GM12878 (cell line): ENCODE measurements around the gene NOL4L. TPM values are rescaled to one million over a fixed set of nuclear protein-coding genes. Genes with fewer than 3 reads are reported as not detected.

Experiments
- ATAC-seq: fragments of 200-7000 bp; cut with Tn5 transposase; 3 replicates; pipeline ENCODE4 v1.9.1; 2020; ENCODE audit warnings: mild to moderate bottlenecking, moderate library complexity
- BruUV-seq: library from RNA; stranded (reverse); fragments of 400-500 nt; replicated peaks from 2 replicates; lab custom pipeline; 2021; lab: Mats Ljungman, UMichigan
- CTCF ChIA-PET: fragments of 300-600 bp; sonication (Branson Sonifier 250); formaldehyde crosslinking; extraction: SDS; loops from one replicate; lab custom pipeline; 2021; ENCODE audit warnings: inconsistent platforms; lab: Yijun Ruan, JAX
- POLR2A ChIA-PET: fragments of 350-600 bp; formaldehyde crosslinking; extraction: SDS; loops from one replicate; lab custom pipeline; 2021; ENCODE audit warnings: inconsistent platforms; lab: Charles Lee
- RAD21 ChIA-PET: fragments of 300-600 bp; sonication (Branson Sonifier 250); formaldehyde crosslinking; loops from one replicate; lab custom pipeline; 2023; ENCODE audit warnings: antibody characterized with exemption; ENCODE audit not compliant: unreplicated experiment; lab: Charles Lee
- SMC1A ChIA-PET: fragments of 300-600 bp; sonication (Branson Sonifier 250); formaldehyde crosslinking; loops from one replicate; lab custom pipeline; 2023; ENCODE audit not compliant: unreplicated experiment, uncharacterized antibody; lab: Charles Lee
- DNase-seq: peaks from one replicate; pipeline ENCODE4 v3.0.0-alpha.2; 2011; ENCODE audit warnings: low read depth, low spot score
- FAIRE-seq: peaks from 3 replicates; lab custom pipeline; 2011; peaks lifted over from hg19 to GRCh38; lab: Jason Lieb, UNC
- H2AFZ ChIP-seq: 2 replicates; pipeline ENCODE4 v1.6.0; 2011; ENCODE audit warnings: low read depth, low read length, control low read depth; ENCODE audit not compliant: control insufficient read depth
- H3K27ac ChIP-seq: 2 replicates; pipeline ENCODE4 v1.5.1; 2011; ENCODE audit warnings: control low read depth; ENCODE audit not compliant: control insufficient read depth, insufficient read depth
- H3K27me3 ChIP-seq, 2 experiments: replicated peaks in 1 of 2; 2 replicates each; pipeline versions ENCODE4 v1.6.0 to v1.6.1; 2011; ENCODE audit warnings: low read length in 1 of 2; ENCODE audit not compliant: control insufficient read depth in 2 of 2, insufficient read depth in 2 of 2
- H3K36me3 ChIP-seq, 2 experiments: 2 replicates each; pipeline ENCODE4 v1.5.1; 2011; ENCODE audit warnings: low read length in 1 of 2; ENCODE audit not compliant: control insufficient read depth in 2 of 2, insufficient read depth in 2 of 2
- H3K4me1 ChIP-seq: 2 replicates; pipeline ENCODE4 v1.6.1; 2011; ENCODE audit warnings: mild to moderate bottlenecking, low read length, moderate library complexity, mixed read lengths; ENCODE audit not compliant: control insufficient read depth, insufficient read depth
- H3K4me2 ChIP-seq: 2 replicates; pipeline ENCODE4 v1.6.0; 2011; ENCODE audit warnings: control low read depth; ENCODE audit not compliant: control insufficient read depth, insufficient read depth
- H3K4me3 ChIP-seq: fragments of 200-600 bp; sonication (generic); 2 replicates; pipeline ENCODE4 v1.5.1; 2016
- H3K79me2 ChIP-seq: 2 replicates; pipeline ENCODE4 v1.6.0; 2011; ENCODE audit warnings: low read length; ENCODE audit not compliant: control insufficient read depth, insufficient read depth
- H3K9ac ChIP-seq: 2 replicates; pipeline ENCODE4 v1.8.0; 2011; ENCODE audit warnings: low read length, control low read depth, mixed read lengths; ENCODE audit not compliant: control insufficient read depth, insufficient read depth
- H3K9me3 ChIP-seq: replicated peaks from 3 replicates; pipeline ENCODE4 v1.5.1; 2011; ENCODE audit warnings: mild to moderate bottlenecking, low read length; ENCODE audit not compliant: control insufficient read depth, insufficient read depth
- H4K20me1 ChIP-seq: 2 replicates; pipeline ENCODE4 v1.6.0; 2011; ENCODE audit not compliant: control insufficient read depth, insufficient read depth
- ASH2L ChIP-seq: fragments of 300-600, 200-600 bp; sonication (generic); IDR thresholded peaks from 2 replicates; pipeline ENCODE4 v1.6.1; 2017; ENCODE audit warnings: low read depth, mild to moderate bottlenecking, borderline replicate concordance
- BRCA1 ChIP-seq: IDR thresholded peaks from 2 replicates; pipeline ENCODE4 v1.6.1; 2011; ENCODE audit warnings: low read depth, low read length, improper control_type of control experiment
- CTCF ChIP-seq, 3 experiments: IDR thresholded peaks in 2 of 3; conservative IDR thresholded peaks in 1 of 3; 2 replicates each; pipeline ENCODE4 v1.5.1; 2011; ENCODE audit warnings: low read depth in 3 of 3, low read length in 3 of 3, mild to moderate bottlenecking in 3 of 3, control low read depth in 2 of 3, moderate library complexity in 2 of 3, inconsistent platforms in 1 of 3, mixed read lengths in 1 of 3; ENCODE audit not compliant: control insufficient read depth in 2 of 3, insufficient read depth in 1 of 3; ENCODE audit errors: extremely low read depth in 1 of 3
- EED ChIP-seq: sonication (generic); IDR thresholded peaks from 2 replicates; pipeline ENCODE4 v1.6.1; 2016; ENCODE audit warnings: antibody characterized with exemption, low read depth
- ETV6 ChIP-seq, 2 experiments: fragments of 450-650 bp in 1 of 2; IDR thresholded peaks in 1 of 2; conservative IDR thresholded peaks in 1 of 2; 2 replicates each; pipeline ENCODE4 v1.6.1; 2014; ENCODE audit warnings: antibody characterized with exemption in 1 of 2, borderline replicate concordance in 1 of 2, low read depth in 1 of 2, mild to moderate bottlenecking in 1 of 2, moderate library complexity in 1 of 2
- KLF5 ChIP-seq: fragments of 450-650 bp; IDR thresholded peaks from 2 replicates; pipeline ENCODE4 v1.6.1; 2014; ENCODE audit warnings: mild to moderate bottlenecking; ENCODE audit not compliant: partially characterized antibody
- RAD21 ChIP-seq: IDR thresholded peaks from 2 replicates; pipeline ENCODE4 v1.6.1; 2011; ENCODE audit warnings: mild to moderate bottlenecking, low read depth, low read length, moderate library complexity; ENCODE audit not compliant: insufficient read depth
- RUNX3 ChIP-seq: IDR thresholded peaks from 2 replicates; pipeline ENCODE4 v1.6.1; 2012; ENCODE audit warnings: low read length, inconsistent platforms
- WGBS: methylation state at CpG from one replicate; pipeline ENCODE4 v1.1.6; 2016; ENCODE audit warnings: low lambda C conversion rate; ENCODE audit not compliant: insufficient replicate concordance, insufficient coverage; ENCODE audit errors: missing lambda C conversion rate; 5-methylcytosine and 5-hydroxymethylcytosine counted together
- in situ Hi-C: fragments of 300-500 bp; cut with MboI; formaldehyde crosslinking; loops from 9 replicates; pipeline ENCODE4 v1.14.3; 2018; ENCODE audit warnings: mixed read lengths
- intact Hi-C: fragments of 100-400 bp; cut with micrococcal nuclease; formaldehyde crosslinking; loops from one replicate; pipeline ENCODE4 v1.14.2; 2022; ENCODE audit not compliant: unreplicated experiment
- polyA plus RNA-seq, 11 experiments: library from polyadenylated mRNA; depleted of rRNA in 4 of 11; unstranded in 6 of 11; stranded (reverse) in 5 of 11; fragments of >200 nt; fragmentation: Nextera tagmentation in 4 of 11; fragmentation: Illumina TruSeq in 1 of 11; extraction: Ambion mirVana in 4 of 11; extraction: Trizol in 1 of 11; gene quantifications; 1 replicate in 1 of 11; 2 replicates in 10 of 11; pipeline versions ENCODE4 v1.2.1 to v1.2.3, GENCODE V29; 2011 to 2016; ENCODE audit warnings: inconsistent platforms in 2 of 11, missing spikeins in 2 of 11, low read depth in 1 of 11
- total RNA-seq, 4 experiments: library from RNA; depleted of rRNA in 3 of 4; stranded (reverse); fragments of >200 nt in 3 of 4; fragmentation: Illumina TruSeq in 1 of 4; extraction: Trizol in 1 of 4; gene quantifications; 2 replicates each; pipeline versions ENCODE4 v1.2.1 to v1.2.3, GENCODE V29; 2013 to 2021

The NOL4L gene
- total and polyA plus RNA-seq, 10 of the 15 experiments (the other 5 are each of a cell fraction or from before 2014, with no cell fraction given), result 2.3 to 24.0 (median 8.0) TPM

- Histone ChIP-seq H3K27ac (no peak overlapping the region), H3K4me1 (peaks cover 10% of the 10 kb centered on the region), H4K20me1 (no peaks in the 10 kb centered on the region), H3K9ac (no peak overlapping the region), H3K36me3 (no peaks in the 10 kb centered on the region; a peak in 1 of 4 replicates), H3K79me2 (no peaks in the 10 kb centered on the region), H2AFZ (no peak overlapping the region), H3K4me3 (no peak overlapping the region), H3K4me2 (no peak overlapping the region), H3K27me3 (no peaks in the 10 kb centered on the region), H3K9me3 (no peaks in the 10 kb centered on the region)
- ChIA-PET SMC1A (no interaction called here), RAD21 (no interaction called here), POLR2A (interaction anchor here (0.5 kb wide), 1 partner anchor 627 kb away, joined by 3 read pairs; no protein-coding TSS in a partner anchor), CTCF (interaction anchor here (0.9 to 1.1 kb wide), 2 partner anchors 141 to 142 kb away, joined by 3 read pairs; no protein-coding TSS in a partner anchor)
- intact Hi-C loops (no loop called here), in situ Hi-C loops (no loop called here)
- ATAC-seq (no peak), DNase-seq (no peak), FAIRE-seq (no peak)
- TF ChIP-seq BRCA1 (no peak), ASH2L (no peak), ETV6 (conservative IDR thresholded peaks at IDR 0.05 in 1 of 2, IDR thresholded peaks at IDR 0.05 in 1 of 2; ENCODE audit: borderline replicate concordance in 1 of 2, low read depth in 1 of 2) (no peak)
- BruUV-seq, result no TSS peak
- 73% methylated on average over 15 of the region's 15 CpGs for WGBS
Observed at GRCh38 chr20:32510120-32510600, 75.0 kb downstream of the NOL4L start.

- no peak for FAIRE-seq
- ChIA-PET CTCF (interaction anchor here (1.1 kb wide), 1 partner anchor 142 kb away, joined by 3 read pairs; no protein-coding TSS in a partner anchor), RAD21 (no interaction called here), POLR2A (interaction anchor here (0.6 kb wide), 1 partner anchor 288 kb away, joined by 6 read pairs; no protein-coding TSS in a partner anchor), SMC1A (interaction anchor here (0.6 kb wide), 1 partner anchor 41 kb away, joined by 3 read pairs; no protein-coding TSS in a partner anchor)
- Histone ChIP-seq H3K79me2 (no peaks in the 10 kb centered on the region), H3K27me3 (no peaks in the 10 kb centered on the region), H3K4me2 (peak overlapping the region; percentile 43), H4K20me1 (no peaks in the 10 kb centered on the region), H3K4me3 (no peak overlapping the region), H3K4me1 (peaks cover 10% of the 10 kb centered on the region), H3K36me3 (no peaks in the 10 kb centered on the region; a peak in 1 of 4 replicates), H3K9ac (no peak overlapping the region), H3K27ac (no peak overlapping the region), H3K9me3 (no peaks in the 10 kb centered on the region), H2AFZ (peak overlapping the region; percentile 37; the same call in 1 of the 2 replicates)
- peak; percentile 85 for TF ChIP-seq RUNX3
- peak; percentile 36; the same call in 1 of the 2 replicates for TF ChIP-seq RAD21
- TF ChIP-seq KLF5, result no peak
- TF ChIP-seq EED, result no peak
- TF ChIP-seq CTCF (IDR thresholded peaks at IDR 0.05 in 2 of 3, conservative IDR thresholded peaks at IDR 0.05 in 1 of 3; ENCODE audit: control insufficient read depth in 2 of 3, extremely low read depth in 1 of 3, insufficient read depth in 1 of 3, low read depth in 3 of 3, low read length in 3 of 3), result peak in 1 of 3 experiments; percentile 15; a peak in 1 of 6 replicates
- intact Hi-C loops, result no loop called here
- DNase-seq, result no peak
- in situ Hi-C loops, result no loop called here
- 37% methylated on average over 10 of the region's 10 CpGs for WGBS
- ATAC-seq, result 0 out of 3 replicates have a peak, but pooled peaks have one; percentile 27
- BruUV-seq, result no TSS peak
Observed at GRCh38 chr20:32509639-32510066, 75.5 kb downstream of the NOL4L start.
